Hepatocyte (in vitro differentiated cells): Measurements from ENCODE around the gene MC1R. TPM values are rescaled to one million over a fixed set of nuclear protein-coding genes. Genes with fewer than 3 reads are reported as not detected.
A peak's percentile ranks its signal among the peaks of the same experiment; 100 is the strongest.

Source experiments
- DNase-seq: peaks from one replicate; pipeline ENCODE4 v3.0.0-alpha.2; 2016; ENCODE audit warnings: low spot score
- H2AFZ ChIP-seq: fragments of 200-600 bp; sonication (generic); 2 replicates; pipeline ENCODE4 v1.6.0; 2016; ENCODE audit warnings: antibody characterized with exemption, mild to moderate bottlenecking
- H3K27ac ChIP-seq: fragments of 200-600 bp; sonication (generic); 2 replicates; pipeline ENCODE4 v1.5.1; 2016; ENCODE audit warnings: mild to moderate bottlenecking
- H3K27me3 ChIP-seq: fragments of 200-600 bp; sonication (generic); 2 replicates; pipeline ENCODE4 v1.6.1; 2016
- H3K36me3 ChIP-seq: fragments of 200-600 bp; sonication (generic); replicated peaks from 2 replicates; pipeline ENCODE4 v1.5.1; 2016; ENCODE audit warnings: low read depth; ENCODE audit not compliant: insufficient read depth
- H3K4me1 ChIP-seq: fragments of 200-600 bp; sonication (generic); 2 replicates; pipeline ENCODE4 v1.5.1; 2016; ENCODE audit warnings: mild to moderate bottlenecking, moderate library complexity; ENCODE audit not compliant: insufficient read depth
- H3K4me2 ChIP-seq: fragments of 200-600 bp; sonication (generic); 2 replicates; pipeline ENCODE4 v1.6.0; 2016
- H3K4me3 ChIP-seq: fragments of 200-600 bp; sonication (generic); 2 replicates; pipeline ENCODE4 v1.5.1; 2016; ENCODE audit warnings: mild to moderate bottlenecking
- H3K79me2 ChIP-seq: fragments of 200-600 bp; sonication (generic); 2 replicates; pipeline ENCODE4 v1.6.0; 2017; ENCODE audit warnings: mild to moderate bottlenecking
- H3K9me2 ChIP-seq: fragments of 200-600 bp; sonication (generic); replicated peaks from 2 replicates; pipeline ENCODE4 v1.6.0; 2017; ENCODE audit warnings: mild to moderate bottlenecking; ENCODE audit not compliant: insufficient read depth
- H3K9me3 ChIP-seq: fragments of 200-600 bp; sonication (generic); 2 replicates; pipeline ENCODE4 v1.5.1; 2016; ENCODE audit warnings: low read depth, mild to moderate bottlenecking
- H4K20me1 ChIP-seq: fragments of 200-600 bp; sonication (generic); 2 replicates; pipeline ENCODE4 v1.6.0; 2016; ENCODE audit warnings: mild to moderate bottlenecking; ENCODE audit not compliant: insufficient read depth, poor library complexity, severe bottlenecking
- CTCF ChIP-seq: fragments of 200-600 bp; sonication (generic); IDR thresholded peaks from 2 replicates; pipeline ENCODE4 v1.5.1; 2016; ENCODE audit warnings: antibody characterized with exemption, mild to moderate bottlenecking; ENCODE audit not compliant: poor library complexity
- EZH2 ChIP-seq: fragments of 200-600 bp; sonication (generic); IDR thresholded peaks from 2 replicates; pipeline ENCODE4 v1.6.1; 2016; ENCODE audit warnings: antibody characterized with exemption, mild to moderate bottlenecking, borderline replicate concordance
- EZH2phosphoT487 ChIP-seq: fragments of 200-600 bp; sonication (generic); IDR thresholded peaks from one replicate; pipeline ENCODE4 v1.6.1; 2018; ENCODE audit warnings: antibody characterized with exemption, mild to moderate bottlenecking, low read depth, moderate library complexity; ENCODE audit not compliant: unreplicated experiment, severe bottlenecking
- WGBS: methylation state at CpG from one replicate; pipeline ENCODE4 v1.1.6; 2016; ENCODE audit warnings: low lambda C conversion rate; ENCODE audit errors: missing lambda C conversion rate; 5-methylcytosine and 5-hydroxymethylcytosine counted together
- polyA plus RNA-seq: library from polyadenylated mRNA; unstranded; fragments of >200 nt; fragmentation: Nextera tagmentation; extraction: Ambion mirVana; gene quantifications from 2 replicates; pipeline ENCODE4 v1.2.1, GENCODE V29; 2016
- total RNA-seq: library from RNA; depleted of rRNA; stranded (reverse); fragments of >200 nt; gene quantifications from 2 replicates; pipeline ENCODE4 v1.2.3, GENCODE V29; 2014

Gene MC1R
- total RNA-seq: 4.2 and 4.5 TPM in 2 replicates
- 3.4 and 4.8 TPM in 2 replicates for polyA plus RNA-seq

- H3K4me2 ChIP-seq: peak within 1 kb of the TSS; percentile 94
- no peaks in the 10 kb centered on the region for H3K9me3 ChIP-seq
- WGBS: 13% methylated on average over 22 of the region's 23 CpGs
- no peaks in the 10 kb centered on the region for H3K9me2 ChIP-seq
- peak within 1 kb of the TSS; percentile 23 for H3K4me3 ChIP-seq
- peak within 1 kb of the TSS; percentile 69 for H2AFZ ChIP-seq
- DNase-seq: peak; percentile 72
- peak; percentile 50 for TF ChIP-seq CTCF
- TF ChIP-seq EZH2: no peak
- no peak for TF ChIP-seq EZH2phosphoT487
- H3K27me3 ChIP-seq: peaks cover under 1% of the 10 kb centered on the region
- H4K20me1 ChIP-seq: no peaks in the 10 kb centered on the region
- peaks cover 2% of the 10 kb centered on the region for H3K79me2 ChIP-seq
- peaks cover 23% of the 10 kb centered on the region for H3K4me1 ChIP-seq
- H3K36me3 ChIP-seq: no peaks in the 10 kb centered on the region
- peak within 1 kb of the TSS; percentile 47 for H3K27ac ChIP-seq
Observed at GRCh38 chr16:89918453-89919347, at the start of gene MC1R. Gene MC1R (plus strand): TSS chr16:89918862. CDS start chr16:89919259, 397 bp downstream.

DNA sequence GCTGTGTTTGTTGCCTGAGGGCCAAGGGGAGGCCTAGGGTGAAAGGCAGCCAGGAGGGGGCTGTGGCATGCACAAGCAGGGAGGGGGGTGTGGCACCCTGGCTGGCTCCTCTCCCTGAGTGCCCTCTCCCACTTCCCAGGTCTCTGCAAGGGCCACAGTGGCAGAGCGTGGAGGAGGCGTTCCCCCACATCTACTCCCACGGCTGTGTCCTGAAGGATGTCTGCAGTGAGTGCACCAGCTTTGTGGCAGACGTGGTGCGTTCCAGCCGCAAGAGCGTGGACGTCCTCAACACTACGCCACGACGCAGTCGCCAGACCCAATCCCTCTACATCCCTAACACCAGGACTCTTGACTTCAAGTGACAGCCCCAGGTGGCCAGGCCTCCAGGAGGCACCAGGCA, 48.8 kb upstream of the MC1R start:
- H3K4me1 ChIP-seq: peaks cover 15% of the 10 kb centered on the region
- H3K79me2 ChIP-seq: peaks cover 14% of the 10 kb centered on the region
- H2AFZ ChIP-seq: no peak overlapping the region
- 96% methylated on average over 12 of the region's 12 CpGs for WGBS
- H3K27ac ChIP-seq: no peak overlapping the region
- H3K4me2 ChIP-seq: no peak overlapping the region
- no peak overlapping the region for H3K4me3 ChIP-seq
- no peak for TF ChIP-seq EZH2phosphoT487
- no peaks in the 10 kb centered on the region for H3K9me2 ChIP-seq
- peaks cover 6% of the 10 kb centered on the region for H4K20me1 ChIP-seq
- H3K9me3 ChIP-seq: no peaks in the 10 kb centered on the region
- DNase-seq: no peak
- no peaks in the 10 kb centered on the region for H3K27me3 ChIP-seq
- H3K36me3 ChIP-seq: peaks cover 3% of the 10 kb centered on the region

GRCh38 chr16:89870440-89870839, 48.2 kb upstream of the MC1R start:
- Histone ChIP-seq H3K4me1 (peaks cover 19% of the 10 kb centered on the region), H3K36me3 (peaks cover 3% of the 10 kb centered on the region), H3K27ac (no peak overlapping the region), H3K4me3 (no peak overlapping the region), H3K9me2 (no peaks in the 10 kb centered on the region), H4K20me1 (peaks cover 10% of the 10 kb centered on the region), H3K27me3 (no peaks in the 10 kb centered on the region), H3K4me2 (no peak overlapping the region), H3K79me2 (peaks cover 18% of the 10 kb centered on the region), H2AFZ (no peak overlapping the region), H3K9me3 (no peaks in the 10 kb centered on the region)
- TF ChIP-seq CTCF (no peak), EZH2 (no peak), EZH2phosphoT487 (no peak)
- no peak for DNase-seq
- 97% methylated on average over 6 of the region's 6 CpGs for WGBS

DNA sequence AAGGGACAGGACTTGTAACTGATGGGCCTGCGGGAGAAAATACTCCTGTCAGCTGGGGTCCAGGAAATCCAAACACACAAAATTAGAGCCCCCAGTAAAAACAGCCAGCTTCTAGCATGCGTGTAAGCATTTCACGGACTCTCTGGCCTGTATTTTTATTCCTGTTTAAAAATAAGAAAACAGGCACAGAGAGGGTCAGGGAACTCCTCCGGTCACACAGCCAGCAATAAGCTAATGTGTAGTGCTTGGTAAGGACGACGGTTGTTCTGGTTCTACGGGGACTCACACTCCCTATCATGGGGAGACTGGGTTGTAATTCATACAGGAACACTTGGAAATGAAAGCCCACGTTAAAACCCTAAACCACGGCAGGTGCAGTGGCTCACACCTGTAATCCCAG, 46.8 kb upstream of the MC1R start:
- peak overlapping the region; percentile 96 for H3K4me2 ChIP-seq
- no peak for DNase-seq
- peaks cover 19% of the 10 kb centered on the region for H3K4me1 ChIP-seq
- no peak overlapping the region for H3K4me3 ChIP-seq
- H2AFZ ChIP-seq: no peak overlapping the region
- H3K36me3 ChIP-seq: peaks cover 3% of the 10 kb centered on the region
- H3K9me2 ChIP-seq: no peaks in the 10 kb centered on the region
- no peaks in the 10 kb centered on the region for H3K27me3 ChIP-seq
- WGBS: 90% methylated on average over 9 of the region's 9 CpGs
- no peak overlapping the region for H3K27ac ChIP-seq
- peaks cover 30% of the 10 kb centered on the region for H3K79me2 ChIP-seq
- H3K9me3 ChIP-seq: no peaks in the 10 kb centered on the region
- TF ChIP-seq EZH2 (no peak), EZH2phosphoT487 (no peak), CTCF (no peak)
- peaks cover 20% of the 10 kb centered on the region for H4K20me1 ChIP-seq
